Endometrial microvascular endothelial cells (primary cell): ENCODE results near the gene COPS4. TPM values are rescaled to one million over a fixed set of nuclear protein-coding genes. Genes with fewer than 3 reads are reported as not detected.
"Not testable (repeated sequence)": the region's sequence is repeated elsewhere in the genome, so short reads cannot be mapped to it uniquely, and the experiment has no call there.

ENCODE experiments used
- in situ Hi-C: cut with HindIII; loops from 2 replicates; pipeline ENCODE4 v1.10.0; 2017; ENCODE audit warnings: low sequenced_read_pairs, low pct_unique_long_range_greater_than_20kb; ENCODE audit errors: inconsistent ontology term
- total RNA-seq: library from RNA; depleted of rRNA; stranded (reverse); fragments of >200 nt; gene quantifications from one replicate; pipeline ENCODE4 v1.2.3, GENCODE V29; 2015; ENCODE audit errors: inconsistent ontology term

COPS4 gene
- total RNA-seq, 1 donor from 2014 or later: 71.5 TPM

DNA sequence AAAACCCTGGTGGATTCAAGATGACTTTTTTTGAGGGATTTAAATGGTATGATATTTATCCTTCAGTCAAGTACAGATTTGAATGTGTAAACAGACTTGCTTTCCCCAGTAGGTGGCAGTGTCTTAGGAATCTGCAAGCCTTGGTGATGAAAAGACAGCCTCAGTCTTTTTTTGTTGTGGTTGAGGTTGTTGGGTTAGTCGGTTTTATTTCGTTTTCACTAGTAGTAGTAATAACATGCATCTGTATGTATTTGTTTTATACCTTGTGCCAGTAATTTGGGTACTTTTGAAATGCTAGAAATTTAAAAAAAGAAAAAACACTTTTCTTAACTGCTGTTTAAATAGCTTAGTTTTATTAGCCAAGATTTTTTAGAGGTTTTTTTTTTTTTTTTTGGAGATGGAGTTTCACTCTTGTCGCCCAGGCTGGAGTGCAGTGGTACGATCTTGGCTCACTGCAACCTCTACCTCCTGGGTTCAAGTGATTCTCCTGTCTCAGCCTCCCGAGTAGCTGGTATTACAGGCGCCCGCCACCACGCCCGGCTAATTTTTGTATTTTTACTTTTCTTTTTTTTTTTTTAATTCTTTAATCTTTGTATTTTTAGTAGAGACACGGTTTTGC lies 39.2 kb downstream of the COPS4 start:
- in situ Hi-C loops: no loop called here

DNA sequence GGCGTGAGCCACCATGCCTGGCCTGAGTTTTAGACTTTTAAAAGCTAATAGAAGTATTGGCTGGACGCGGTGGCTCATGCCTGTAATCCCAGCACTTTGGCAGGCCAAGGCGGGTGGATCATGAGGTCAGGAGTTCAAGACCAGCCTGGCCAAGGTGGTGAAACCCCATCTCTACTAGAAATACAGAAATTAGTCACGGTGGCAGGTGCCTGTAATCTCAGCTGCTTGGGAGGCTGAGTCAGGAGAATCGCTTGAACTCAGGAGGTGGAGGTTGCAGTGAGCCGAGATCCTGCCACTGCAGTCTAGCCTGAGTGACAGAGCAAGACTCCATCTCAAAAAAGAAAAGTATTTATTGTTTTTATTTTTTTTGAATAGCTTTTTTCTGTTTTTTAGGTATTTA lies 39.8 kb downstream of the COPS4 start:
- in situ Hi-C loops: not testable (repeated sequence)

DNA sequence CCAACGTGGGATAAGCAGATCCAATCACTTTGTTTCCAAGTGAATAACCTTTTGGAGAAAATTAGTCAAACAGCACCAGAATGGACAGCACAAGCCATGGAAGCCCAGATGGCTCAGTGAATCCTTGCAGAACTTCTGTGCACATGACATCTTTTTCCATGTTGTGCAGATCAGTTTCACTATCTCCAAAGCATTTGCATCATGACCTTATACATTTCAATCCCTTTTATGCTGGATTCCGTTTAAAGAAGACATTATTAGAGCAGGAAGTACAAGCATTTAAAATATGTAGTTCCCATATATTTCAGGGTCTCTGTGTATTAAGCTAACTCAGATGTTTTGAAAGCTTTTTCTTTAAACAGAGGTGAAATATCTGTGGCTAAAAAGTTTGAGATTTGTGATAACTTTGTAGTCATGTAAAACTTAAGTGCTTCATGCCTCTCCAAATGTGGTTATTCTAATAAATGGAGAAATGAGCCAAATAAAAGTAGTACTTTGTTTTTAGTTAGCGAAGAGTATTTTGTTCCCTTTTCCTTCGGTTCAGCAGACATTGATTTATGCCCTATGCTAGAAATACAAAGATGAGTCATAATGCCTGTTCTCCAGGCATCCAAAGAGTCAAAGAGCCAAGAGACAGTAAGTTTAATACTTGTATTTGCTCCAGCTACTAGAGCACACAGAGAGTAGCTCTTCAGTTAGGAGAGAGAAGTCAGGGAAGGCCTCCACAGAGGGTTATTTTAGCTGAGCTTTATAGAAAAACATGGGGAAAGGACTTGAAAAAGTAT lies 40.5 kb downstream of the COPS4 start:
- in situ Hi-C loops: no loop called here

DNA sequence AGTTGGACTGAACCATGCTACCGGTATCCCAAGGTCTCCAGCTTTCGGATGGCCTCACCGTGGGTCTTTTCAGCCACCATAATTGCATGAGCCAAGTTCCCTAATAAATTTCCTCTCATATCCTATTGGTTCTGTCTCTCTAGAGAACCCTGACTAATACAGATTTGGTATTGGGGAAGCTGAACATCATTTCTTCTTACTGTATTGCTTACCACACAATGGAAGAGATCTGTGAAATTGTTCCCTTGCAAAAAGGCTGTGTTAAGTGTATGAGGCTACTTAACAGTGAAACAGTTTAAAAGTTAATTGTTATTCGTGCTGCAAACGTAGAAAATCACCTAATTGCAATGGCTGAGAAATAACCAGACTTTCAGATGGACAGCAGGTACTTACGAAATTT lies 45.6 kb downstream of the COPS4 start:
- in situ Hi-C loops: no loop called here

DNA sequence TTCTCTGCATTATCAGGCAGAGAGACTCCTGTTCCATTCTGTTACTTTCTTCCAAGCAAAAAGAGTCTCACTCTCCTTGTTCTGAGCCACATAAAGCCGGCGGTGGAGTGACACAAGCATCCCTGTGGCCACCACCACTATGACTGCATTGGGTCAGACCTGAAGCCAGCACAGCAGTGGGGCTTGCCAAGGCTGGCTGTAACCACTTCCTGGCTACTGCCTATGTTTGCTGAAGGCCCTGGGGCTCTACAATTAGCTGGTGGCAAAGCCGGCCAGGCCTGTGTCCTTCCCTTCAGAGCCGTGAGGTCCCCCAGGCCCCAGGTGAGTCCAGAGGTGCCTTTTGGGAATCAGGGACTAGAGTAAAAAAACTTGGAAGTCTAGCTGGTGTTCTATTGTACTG lies 47.8 kb downstream of the COPS4 start:
- in situ Hi-C loops: no loop called here

DNA sequence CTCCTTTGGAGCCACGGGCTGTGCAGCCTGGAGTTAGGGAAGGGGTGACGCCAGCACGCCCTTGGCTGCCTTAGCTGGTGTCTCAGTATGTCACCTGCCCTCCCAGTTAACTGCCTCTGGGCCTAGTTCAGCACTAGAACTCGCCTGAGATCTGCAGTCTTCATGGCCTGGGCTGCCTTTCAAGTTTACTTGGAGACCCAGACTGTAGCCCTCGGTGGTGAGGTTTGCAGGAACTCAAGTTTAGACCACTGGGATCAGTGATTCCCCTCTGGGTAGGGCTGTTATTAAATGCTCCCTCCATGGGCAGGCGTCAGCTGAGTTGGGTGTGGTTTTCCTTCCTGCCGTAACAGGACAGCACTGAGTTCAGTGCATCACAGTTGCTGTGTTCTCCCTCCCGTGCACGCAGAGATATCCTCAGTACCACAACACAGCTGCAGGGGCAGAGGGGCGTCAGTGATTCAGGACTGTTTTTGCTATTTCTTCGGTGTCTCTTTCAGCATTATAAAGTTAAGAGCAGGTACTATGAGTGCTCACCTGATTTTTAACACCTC lies 49.0 kb downstream of the COPS4 start:
- in situ Hi-C loops: no loop called here

DNA sequence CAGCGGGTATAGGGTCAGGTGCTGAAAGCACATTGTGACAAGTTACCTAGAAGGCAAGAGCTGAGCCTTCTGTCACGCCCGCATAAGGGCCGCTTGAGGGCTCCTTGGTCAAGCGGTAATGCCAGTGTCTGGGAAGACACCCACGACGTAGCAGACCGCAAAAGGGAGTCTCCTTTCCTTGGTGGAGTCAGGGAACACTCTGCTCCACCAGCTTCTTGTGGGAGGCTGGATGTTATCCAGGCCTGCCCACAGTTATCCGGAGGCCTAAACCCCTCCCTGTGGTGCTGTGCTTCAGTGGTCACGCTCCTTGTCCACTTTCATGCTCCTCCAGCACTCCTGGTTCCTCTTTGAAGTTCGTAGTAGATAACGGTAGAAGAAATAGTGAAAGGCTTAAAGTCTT lies 50.0 kb downstream of the COPS4 start:
- in situ Hi-C loops: not testable (repeated sequence)

DNA sequence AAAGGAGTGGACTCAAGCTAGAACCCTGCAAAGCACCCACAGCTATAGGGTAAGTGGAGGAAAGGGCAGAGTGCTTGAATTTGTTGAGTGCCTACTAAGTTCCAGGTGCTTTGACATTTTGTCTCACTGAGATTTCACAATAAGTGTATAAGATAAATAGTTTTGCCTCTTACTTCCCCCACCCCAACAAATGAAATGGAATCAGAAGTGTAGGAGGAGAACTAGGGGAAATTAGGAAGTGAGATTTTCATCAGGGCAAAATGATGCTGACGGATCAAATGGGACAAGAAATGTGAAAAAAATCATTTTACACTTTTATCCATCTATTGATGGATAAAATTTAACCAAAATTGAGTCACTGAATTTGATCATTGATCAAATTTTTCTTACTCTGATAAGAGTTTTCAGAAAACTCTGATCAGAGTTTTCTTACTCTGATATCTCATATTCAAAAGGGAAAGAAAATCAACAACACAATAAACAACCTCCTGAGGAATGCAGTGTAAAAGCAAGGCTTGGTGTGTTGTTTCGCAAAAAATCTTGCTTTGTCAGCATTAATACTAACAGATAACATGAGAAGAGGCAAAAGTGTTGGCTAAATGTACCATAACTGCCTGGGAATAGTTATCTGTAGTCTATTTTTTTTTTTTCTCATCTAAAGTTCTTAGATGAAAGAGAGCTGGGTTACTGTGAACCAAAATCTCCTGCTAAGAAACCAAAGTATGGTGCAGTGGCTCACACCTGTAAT lies 54.6 kb downstream of the COPS4 start:
- in situ Hi-C loops: no loop called here

DNA sequence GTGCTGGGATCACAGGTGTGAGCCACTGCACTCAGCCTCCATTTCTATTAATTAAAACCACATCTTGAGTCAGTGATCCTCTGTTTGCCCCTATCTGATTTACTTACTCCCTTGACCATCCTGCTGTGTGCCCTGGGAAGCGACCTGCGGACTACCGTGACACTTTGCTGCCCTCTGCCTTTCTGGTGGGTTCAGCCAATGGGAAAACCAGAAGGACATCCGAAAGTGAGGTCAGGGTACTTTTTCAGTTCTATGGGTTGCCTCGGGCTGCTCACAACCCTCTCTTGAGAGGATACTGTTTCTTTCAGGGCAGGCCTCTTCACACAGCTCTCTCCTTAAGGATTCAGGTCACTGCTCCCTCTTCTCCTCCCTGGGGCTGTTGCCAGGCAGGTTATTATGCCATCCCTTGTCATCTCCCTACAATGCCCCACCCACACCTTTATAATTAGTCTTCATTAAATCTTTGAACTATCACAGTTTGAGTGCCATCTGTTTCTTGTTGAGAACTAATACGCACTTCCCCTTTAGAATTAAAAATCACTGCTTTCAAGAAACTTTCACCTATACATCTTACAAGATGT lies 58.2 kb downstream of the COPS4 start:
- in situ Hi-C loops: no loop called here

DNA sequence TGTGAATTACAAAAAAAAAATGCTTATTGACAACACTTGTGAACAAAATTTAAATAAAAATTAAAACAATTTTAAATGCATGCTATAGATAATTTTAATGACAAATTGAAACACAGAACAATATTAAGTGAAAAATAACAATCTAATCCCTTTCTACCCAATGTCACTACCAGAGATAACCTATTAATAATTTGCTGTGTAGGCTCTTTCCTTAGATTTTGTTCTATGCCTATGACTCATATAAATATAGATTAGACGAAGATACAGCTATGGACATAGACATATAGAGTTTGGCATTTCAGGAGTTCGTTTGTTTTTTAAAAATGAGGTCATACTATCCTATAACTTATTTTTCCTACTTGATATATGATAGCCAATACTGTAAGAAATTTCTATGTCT lies 61.4 kb downstream of the COPS4 start:
- in situ Hi-C loops: no loop called here

DNA sequence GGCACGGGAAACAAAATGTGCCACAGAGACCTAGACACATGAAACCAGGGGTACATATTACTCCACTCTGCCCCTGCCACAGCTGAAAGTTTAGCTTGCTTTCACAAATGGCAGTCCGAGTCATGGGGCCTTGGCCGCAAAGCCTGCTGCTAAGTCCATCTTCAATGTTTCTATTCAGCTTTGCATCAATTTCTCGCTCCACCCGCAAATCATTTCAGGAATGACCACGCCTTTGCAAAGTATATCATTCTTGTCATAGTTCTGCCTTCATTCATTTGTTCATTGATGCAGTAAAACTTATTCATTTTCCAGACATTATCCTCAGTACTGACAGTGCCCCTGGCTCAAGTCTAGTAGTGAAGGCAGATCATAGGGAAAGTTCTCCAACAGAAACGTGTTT lies 70.0 kb downstream of the COPS4 start:
- in situ Hi-C loops: no loop called here

DNA sequence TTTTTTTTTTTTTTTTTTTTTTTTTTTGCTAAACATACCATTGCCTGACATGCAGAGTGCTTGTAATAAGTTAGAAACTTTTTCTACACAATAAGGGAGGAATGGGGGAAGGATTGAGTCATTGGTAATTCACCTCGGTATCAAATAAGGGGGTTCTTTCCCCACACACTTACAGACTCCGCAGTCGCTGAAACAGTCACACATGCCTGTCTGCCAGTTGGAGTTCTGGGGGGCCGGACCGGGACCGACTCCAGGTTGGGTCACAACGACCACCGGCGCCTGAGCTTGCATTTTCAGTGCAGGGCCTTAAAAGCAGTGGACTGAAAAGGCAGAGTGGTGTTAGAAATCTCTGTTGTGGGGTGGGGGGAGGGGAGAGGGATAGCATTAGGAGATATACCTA lies 72.6 kb downstream of the COPS4 start:
- in situ Hi-C loops: no loop called here

DNA sequence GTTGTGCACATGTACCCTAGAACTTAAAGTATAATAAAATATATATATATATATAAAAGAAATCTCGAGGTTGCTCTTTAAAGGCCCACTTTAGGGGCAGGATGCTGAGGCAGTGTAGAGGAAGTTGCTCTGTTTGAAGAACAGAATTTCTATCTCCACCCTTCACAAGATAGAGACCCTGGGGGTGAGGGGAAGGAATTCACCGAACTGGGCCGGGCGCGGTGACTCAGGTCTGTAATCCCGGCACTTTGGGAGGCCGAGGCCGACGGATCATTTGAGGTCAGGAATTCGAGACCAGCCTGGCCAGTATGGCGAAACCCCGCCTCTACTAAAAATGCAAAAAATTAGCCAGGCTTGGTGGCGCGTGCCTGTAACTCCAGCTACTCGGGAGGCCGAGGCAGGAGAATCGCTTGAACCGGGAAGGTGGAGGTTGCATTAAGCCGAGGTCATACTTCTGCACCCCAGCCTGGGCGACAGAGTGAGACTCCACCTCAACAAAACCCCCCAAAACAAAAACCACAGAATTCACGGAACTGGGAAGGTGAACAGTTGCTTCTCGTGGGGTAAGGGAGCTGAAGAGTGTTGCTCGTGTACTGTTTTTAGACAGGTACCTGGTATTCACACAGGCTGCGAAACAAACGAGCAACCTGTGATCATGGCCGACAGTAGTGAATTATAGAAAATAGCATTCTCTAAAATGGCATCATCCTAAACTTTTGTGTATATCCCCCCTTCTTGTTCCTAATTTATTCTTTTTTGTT lies 73.3 kb downstream of the COPS4 start:
- in situ Hi-C loops: no loop called here

DNA sequence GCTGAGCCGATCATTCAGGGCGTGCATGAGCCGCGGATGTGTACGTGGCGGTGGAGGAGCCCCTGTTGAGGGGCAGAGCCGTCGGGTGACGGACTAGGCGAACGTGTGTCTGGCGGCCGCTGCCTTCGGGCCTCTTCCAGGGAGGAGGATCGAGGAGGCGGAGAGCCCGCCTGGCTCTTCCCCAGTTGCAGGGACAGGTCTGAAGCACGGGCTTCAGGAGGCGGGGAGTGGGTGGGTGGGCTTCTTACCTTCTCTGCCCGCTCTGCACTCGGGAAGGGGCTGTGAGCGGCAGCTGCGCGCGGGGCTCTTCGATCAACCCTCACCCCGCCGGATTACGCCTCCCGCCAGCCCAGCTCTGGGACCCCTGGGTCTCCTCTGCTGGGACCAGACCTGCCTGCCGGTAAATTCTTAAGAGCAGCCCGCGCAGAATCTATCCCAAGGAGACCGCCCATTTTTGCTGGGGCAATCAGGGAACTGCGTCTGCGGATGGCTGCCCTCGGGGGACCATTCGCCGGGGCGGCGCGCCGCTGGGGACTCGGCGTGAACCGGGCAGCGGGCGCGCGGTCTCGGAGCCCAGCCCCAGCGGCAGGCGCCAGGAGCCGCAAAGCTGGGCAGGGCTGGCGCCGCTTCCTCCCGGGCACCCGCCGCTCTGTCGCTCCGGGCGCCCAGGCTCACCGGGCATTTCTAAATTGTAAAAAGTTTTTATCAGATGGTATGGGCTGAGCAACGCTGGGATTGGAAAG lies 74.7 kb downstream of the COPS4 start:
- in situ Hi-C loops: no loop called here

DNA sequence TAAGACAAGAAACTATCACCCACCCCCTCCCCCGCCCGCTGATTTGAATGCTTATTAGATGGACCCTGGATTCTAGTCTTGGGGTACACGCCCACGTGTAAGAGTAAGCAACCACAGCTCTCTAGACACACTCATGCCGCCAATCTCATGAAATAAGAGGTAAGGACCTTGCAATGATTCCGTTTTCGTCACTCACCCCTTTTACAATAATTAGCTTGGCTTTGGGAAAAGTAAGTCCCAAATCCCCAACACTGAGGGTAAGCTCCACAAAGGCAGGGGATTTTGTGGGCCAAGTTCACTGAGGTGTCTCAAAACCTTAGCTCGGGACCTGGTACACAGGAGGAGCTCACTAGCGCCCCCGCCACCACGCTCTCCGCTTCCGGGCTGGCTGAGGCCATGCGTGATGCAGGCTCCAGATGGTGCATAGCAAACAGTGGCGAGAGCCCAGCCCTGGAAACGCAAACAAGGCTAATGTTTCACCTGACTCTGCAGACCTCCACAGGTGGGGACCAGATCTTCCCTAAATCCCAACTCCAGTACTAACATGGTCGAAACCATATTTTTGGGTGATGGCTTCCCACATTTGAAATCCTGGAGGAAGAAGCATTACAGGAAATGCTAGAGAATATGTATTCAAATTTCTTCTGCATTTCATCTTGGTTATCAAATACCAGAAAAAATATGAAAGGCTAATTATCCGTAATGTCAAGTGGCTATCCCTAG lies 75.4 kb downstream of the COPS4 start:
- in situ Hi-C loops: no loop called here

DNA sequence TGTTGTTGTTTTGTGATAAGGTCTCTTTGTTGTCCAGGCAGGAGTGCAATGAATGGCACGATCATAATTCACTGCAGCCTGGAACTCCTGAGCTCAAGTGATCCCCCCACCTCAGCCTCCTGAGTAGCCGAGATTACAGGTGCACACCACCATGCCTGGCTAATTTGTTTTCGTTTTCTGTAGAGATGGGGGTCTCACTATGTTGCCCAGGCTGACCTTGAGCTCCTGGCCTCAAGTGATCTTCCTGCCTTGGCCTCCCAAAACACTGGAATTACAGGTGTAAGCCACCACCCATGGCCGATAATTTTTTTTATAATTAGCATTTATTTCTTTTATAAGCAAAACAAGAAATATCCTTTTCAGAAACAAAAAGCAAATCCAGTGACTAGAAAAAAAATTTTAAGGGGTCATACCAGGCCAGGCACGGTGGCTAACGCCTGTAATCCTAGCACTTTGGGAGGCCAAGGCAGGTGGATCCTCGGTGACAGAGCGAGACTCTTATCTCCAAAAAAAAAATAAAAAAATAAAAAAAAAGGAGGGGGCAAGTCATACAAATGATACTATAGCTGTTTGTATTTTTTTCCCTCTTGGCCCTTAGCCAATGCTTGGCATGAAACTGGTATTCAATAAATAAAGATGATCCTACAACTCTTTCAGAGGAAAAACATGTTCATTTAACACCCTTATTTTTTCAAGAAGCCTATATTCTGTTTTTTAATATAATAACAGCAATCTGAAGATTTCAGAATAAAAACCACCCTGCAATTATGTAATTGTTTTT lies 76.2 kb downstream of the COPS4 start:
- in situ Hi-C loops: no loop called here

DNA sequence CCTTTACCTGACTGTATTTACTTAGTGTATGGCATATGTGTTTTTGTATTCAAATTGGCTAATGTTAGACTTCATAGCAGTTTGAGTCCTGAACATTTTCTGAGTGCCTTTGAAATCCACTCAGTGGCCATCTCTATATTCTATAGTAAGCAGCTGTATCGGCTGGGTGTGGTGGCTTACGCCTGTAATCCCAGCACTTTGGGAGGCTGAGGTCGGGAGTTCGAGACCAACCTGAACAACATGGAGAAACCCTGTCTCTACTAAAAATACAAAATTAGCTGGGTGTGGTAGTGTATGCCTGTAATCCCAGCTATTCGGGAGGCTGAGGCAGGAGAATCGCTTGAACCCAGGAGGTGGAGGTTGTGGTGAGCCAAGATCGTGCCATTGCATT lies 76.8 kb downstream of the COPS4 start:
- in situ Hi-C loops: not testable (repeated sequence)
